Placental epithelial cell (primary cell): ENCODE data around the gene SBF1. TPM values are rescaled to one million over a fixed set of nuclear protein-coding genes. Genes with fewer than 3 reads are reported as not detected.

Experiments used
- total RNA-seq: library from RNA; depleted of rRNA; stranded (reverse); fragments of >200 nt; gene quantifications from 2 replicates; pipeline ENCODE4 v1.2.3, GENCODE V29; 2012

SBF1 gene, protein sequence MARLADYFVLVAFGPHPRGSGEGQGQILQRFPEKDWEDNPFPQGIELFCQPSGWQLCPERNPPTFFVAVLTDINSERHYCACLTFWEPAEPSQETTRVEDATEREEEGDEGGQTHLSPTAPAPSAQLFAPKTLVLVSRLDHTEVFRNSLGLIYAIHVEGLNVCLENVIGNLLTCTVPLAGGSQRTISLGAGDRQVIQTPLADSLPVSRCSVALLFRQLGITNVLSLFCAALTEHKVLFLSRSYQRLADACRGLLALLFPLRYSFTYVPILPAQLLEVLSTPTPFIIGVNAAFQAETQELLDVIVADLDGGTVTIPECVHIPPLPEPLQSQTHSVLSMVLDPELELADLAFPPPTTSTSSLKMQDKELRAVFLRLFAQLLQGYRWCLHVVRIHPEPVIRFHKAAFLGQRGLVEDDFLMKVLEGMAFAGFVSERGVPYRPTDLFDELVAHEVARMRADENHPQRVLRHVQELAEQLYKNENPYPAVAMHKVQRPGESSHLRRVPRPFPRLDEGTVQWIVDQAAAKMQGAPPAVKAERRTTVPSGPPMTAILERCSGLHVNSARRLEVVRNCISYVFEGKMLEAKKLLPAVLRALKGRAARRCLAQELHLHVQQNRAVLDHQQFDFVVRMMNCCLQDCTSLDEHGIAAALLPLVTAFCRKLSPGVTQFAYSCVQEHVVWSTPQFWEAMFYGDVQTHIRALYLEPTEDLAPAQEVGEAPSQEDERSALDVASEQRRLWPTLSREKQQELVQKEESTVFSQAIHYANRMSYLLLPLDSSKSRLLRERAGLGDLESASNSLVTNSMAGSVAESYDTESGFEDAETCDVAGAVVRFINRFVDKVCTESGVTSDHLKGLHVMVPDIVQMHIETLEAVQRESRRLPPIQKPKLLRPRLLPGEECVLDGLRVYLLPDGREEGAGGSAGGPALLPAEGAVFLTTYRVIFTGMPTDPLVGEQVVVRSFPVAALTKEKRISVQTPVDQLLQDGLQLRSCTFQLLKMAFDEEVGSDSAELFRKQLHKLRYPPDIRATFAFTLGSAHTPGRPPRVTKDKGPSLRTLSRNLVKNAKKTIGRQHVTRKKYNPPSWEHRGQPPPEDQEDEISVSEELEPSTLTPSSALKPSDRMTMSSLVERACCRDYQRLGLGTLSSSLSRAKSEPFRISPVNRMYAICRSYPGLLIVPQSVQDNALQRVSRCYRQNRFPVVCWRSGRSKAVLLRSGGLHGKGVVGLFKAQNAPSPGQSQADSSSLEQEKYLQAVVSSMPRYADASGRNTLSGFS (N-terminal part only)
- total RNA-seq, result 82.1 and 112 TPM in 2 replicates

GRCh38 chr22:50474710-50475651 lies at the start of gene SBF1:
Gene SBF1, minus strand, starts transcription at chr22:50475035. Its CDS starts 195 bp downstream, at chr22:50474840.

GRCh38 chr22:50507991-50508884 lies 33.4 kb upstream of the SBF1 start, which contains the start of gene NCAPH2:
Gene NCAPH2, plus strand, starts transcription at chr22:50508224. Its CDS starts 114 bp downstream, at chr22:50508338.

GRCh38 chr22:50507421-50507990 lies 32.7 kb upstream of the SBF1 start, which contains the start of gene LMF2:
Gene LMF2, minus strand, starts transcription at chr22:50507702. Its CDS starts 27 bp downstream, at chr22:50507675.

GRCh38 chr22:50486561-50487289 lies 11.9 kb upstream of the SBF1 start, which contains the start of gene MIOX:
Gene MIOX, plus strand, starts transcription at chr22:50486859. Its CDS starts 39 bp downstream, at chr22:50486898.

GRCh38 chr22:50481440-50482106 lies 6.7 kb upstream of the SBF1 start, which contains the start of gene ADM2:
Gene ADM2, plus strand, starts transcription at chr22:50481543. Its CDS starts 305 bp downstream, at chr22:50481848.

Other genes with a start within 250 kb of the SBF1 start
- 34.5 and 44.2 TPM in 2 replicates for gene TUBGCP6, start 230.0 kb downstream of the SBF1 start, total RNA-seq
- gene HDAC10, start 223.8 kb downstream of the SBF1 start, total RNA-seq, result 28.7 and 34.9 TPM in 2 replicates
- gene MAPK12, start 213.4 kb downstream of the SBF1 start, total RNA-seq, result 3.4 and 7.9 TPM in 2 replicates
- 2.3 and 2.7 TPM in 2 replicates for gene MAPK11, start 204.7 kb downstream of the SBF1 start, total RNA-seq
- 146 and 180 TPM in 2 replicates for gene PLXNB2, start 167.4 kb downstream of the SBF1 start, total RNA-seq
- 2.6 and 6.3 TPM in 2 replicates for gene DENND6B, start 148.0 kb downstream of the SBF1 start, total RNA-seq
- 64.7 and 65.6 TPM in 2 replicates for gene PPP6R2, start 131.7 kb downstream of the SBF1 start, total RNA-seq
- 0.79 and 2.1 TPM in 2 replicates for gene ADM2, start 6.5 kb upstream of the SBF1 start, total RNA-seq
- gene MIOX, start 11.8 kb upstream of the SBF1 start, total RNA-seq, result not detected in 2 replicates
- gene LMF2, start 32.7 kb upstream of the SBF1 start, total RNA-seq, result 53.4 and 78.2 TPM in 2 replicates
- gene NCAPH2, start 33.2 kb upstream of the SBF1 start, total RNA-seq, result 30.2 and 39.6 TPM in 2 replicates
- gene SCO2, start 50.6 kb upstream of the SBF1 start, total RNA-seq, result 2.4 and 3.3 TPM in 2 replicates
- 27.8 and 100 TPM in 2 replicates for gene TYMP, start 55.0 kb upstream of the SBF1 start, total RNA-seq
- gene KLHDC7B, start 70.9 kb upstream of the SBF1 start, total RNA-seq, result 0.11 and 0.79 TPM in 2 replicates
- gene SYCE3, start 87.9 kb upstream of the SBF1 start, total RNA-seq, result 0.79 TPM in 1 of 2 replicates, not detected in the other
- 1.7 and 3.9 TPM in 2 replicates for gene CPT1B, start 103.4 kb upstream of the SBF1 start, total RNA-seq
- 34.7 and 41.6 TPM in 2 replicates for gene CHKB, start 107.8 kb upstream of the SBF1 start, total RNA-seq
- 0.39 and 0.54 TPM in 2 replicates for gene MAPK8IP2, start 125.8 kb upstream of the SBF1 start, total RNA-seq
- 32.8 and 37.3 TPM in 2 replicates for gene ARSA, start 153.1 kb upstream of the SBF1 start, total RNA-seq
- gene SHANK3, start 197.8 kb upstream of the SBF1 start, total RNA-seq, result 1.2 and 1.4 TPM in 2 replicates